H9 (cell line): ENCODE measurements around the gene ANTKMT. TPM values are rescaled to one million over a fixed set of nuclear protein-coding genes. Genes with fewer than 3 reads are reported as not detected.

ENCODE experiments used
- DNase-seq: peaks from one replicate; pipeline ENCODE4 v3.0.0-alpha.2; 2017
- H2AFZ ChIP-seq: one replicate; pipeline ENCODE4 v1.6.1; 2013; ENCODE audit warnings: mild to moderate bottlenecking, low read length, control low read depth, moderate library complexity
- H2AK5ac ChIP-seq: 2 replicates; pipeline ENCODE4 v1.6.1; 2013; ENCODE audit warnings: low read length, control low read depth, mixed read lengths; ENCODE audit not compliant: insufficient read length
- H2BK120ac ChIP-seq: one replicate; pipeline ENCODE4 v1.6.1; 2013; ENCODE audit warnings: low read depth, mild to moderate bottlenecking, low read length, control low read depth, inconsistent platforms; ENCODE audit not compliant: poor library complexity, severe bottlenecking
- H2BK12ac ChIP-seq: 2 replicates; pipeline ENCODE4 v1.6.1; 2013; ENCODE audit warnings: low read length, control low read depth, mixed read lengths, low read depth; ENCODE audit not compliant: insufficient read length
- H2BK15ac ChIP-seq: 2 replicates; pipeline ENCODE4 v1.6.1; 2013; ENCODE audit warnings: low read depth, low read length, control low read depth
- H2BK20ac ChIP-seq: one replicate; pipeline ENCODE4 v1.6.1; 2013; ENCODE audit warnings: low read depth, mild to moderate bottlenecking, low read length, control low read depth, inconsistent platforms; ENCODE audit not compliant: poor library complexity, severe bottlenecking
- H2BK5ac ChIP-seq: 2 replicates; pipeline ENCODE4 v1.6.1; 2013; ENCODE audit warnings: low read length, control low read depth, mixed read lengths; ENCODE audit not compliant: insufficient read length
- H3K14ac ChIP-seq: 2 replicates; pipeline ENCODE4 v1.6.1; 2013; ENCODE audit warnings: low read length, control low read depth; ENCODE audit not compliant: insufficient read depth
- H3K18ac ChIP-seq: 2 replicates; pipeline ENCODE4 v1.6.1; 2013; ENCODE audit warnings: low read depth, mild to moderate bottlenecking, mixed read lengths, low read length, control low read depth; ENCODE audit not compliant: insufficient read length
- H3K23ac ChIP-seq: 2 replicates; pipeline ENCODE4 v1.6.1; 2013; ENCODE audit warnings: low read length, control low read depth, mixed read lengths, low read depth; ENCODE audit not compliant: insufficient read length
- H3K23me2 ChIP-seq: 2 replicates; pipeline ENCODE4 v1.6.1; 2013; ENCODE audit warnings: low read depth, mild to moderate bottlenecking, mixed read lengths, low read length, control low read depth; ENCODE audit not compliant: insufficient read length, poor library complexity, severe bottlenecking
- H3K27ac ChIP-seq: 2 replicates; pipeline ENCODE4 v1.5.1; 2013; ENCODE audit warnings: low read length, control low read depth, mixed read lengths, low read depth; ENCODE audit not compliant: insufficient read length
- H3K27me3 ChIP-seq: 2 replicates; pipeline ENCODE4 v1.6.1; 2013; ENCODE audit warnings: low read length, control low read depth, inconsistent platforms; ENCODE audit not compliant: insufficient read depth
- H3K4ac ChIP-seq: 2 replicates; pipeline ENCODE4 v1.6.1; 2013; ENCODE audit warnings: low read depth, mild to moderate bottlenecking, control low read depth, inconsistent platforms, low read length, moderate library complexity
- H3K4me1 ChIP-seq: 2 replicates; pipeline ENCODE4 v1.6.1; 2013; ENCODE audit warnings: low read length, control low read depth, inconsistent platforms; ENCODE audit not compliant: insufficient read depth
- H3K4me2 ChIP-seq: 2 replicates; pipeline ENCODE4 v1.6.1; 2013; ENCODE audit warnings: low read length, control low read depth, mixed read lengths; ENCODE audit not compliant: insufficient read length, insufficient read depth
- H3K56ac ChIP-seq: 2 replicates; pipeline ENCODE4 v1.6.1; 2013; ENCODE audit warnings: low read depth, mild to moderate bottlenecking, mixed read lengths, low read length, control low read depth; ENCODE audit not compliant: insufficient read length
- H3K79me1 ChIP-seq: 2 replicates; pipeline ENCODE4 v1.6.1; 2013; ENCODE audit warnings: low read depth, mild to moderate bottlenecking, moderate library complexity, low read length, control low read depth, inconsistent platforms; ENCODE audit not compliant: insufficient read depth, poor library complexity, severe bottlenecking
- H3K79me2 ChIP-seq: 2 replicates; pipeline ENCODE4 v1.6.1; 2013; ENCODE audit warnings: low read length, control low read depth, inconsistent platforms; ENCODE audit not compliant: insufficient read depth
- H3K9ac ChIP-seq: 2 replicates; pipeline ENCODE4 v1.6.1; 2013; ENCODE audit warnings: low read length, control low read depth, mixed read lengths; ENCODE audit not compliant: insufficient read length; ENCODE audit errors: extremely low read depth
- H3K9me3 ChIP-seq: one replicate; pipeline ENCODE4 v1.6.1; 2013; ENCODE audit warnings: low read depth, low read length, inconsistent platforms; ENCODE audit not compliant: control insufficient read depth
- H3T11ph ChIP-seq: one replicate; pipeline ENCODE4 v1.6.1; 2013; ENCODE audit warnings: mild to moderate bottlenecking, low read length, control low read depth, inconsistent platforms
- H4K20me1 ChIP-seq: one replicate; pipeline ENCODE4 v1.6.1; 2013; ENCODE audit not compliant: control insufficient read depth, insufficient read length, insufficient read depth
- H4K5ac ChIP-seq: 2 replicates; pipeline ENCODE4 v1.6.1; 2013; ENCODE audit warnings: low read depth, mild to moderate bottlenecking, mixed read lengths, low read length, control low read depth; ENCODE audit not compliant: insufficient read length
- H4K8ac ChIP-seq: replicated peaks from 2 replicates; pipeline ENCODE4 v1.6.1; 2013; ENCODE audit warnings: low read length, control low read depth, mixed read lengths, low read depth; ENCODE audit not compliant: insufficient read length
- H4K91ac ChIP-seq: 2 replicates; pipeline ENCODE4 v1.6.1; 2013; ENCODE audit warnings: low read depth, mild to moderate bottlenecking, moderate library complexity, mixed read lengths, low read length, control low read depth; ENCODE audit not compliant: insufficient read length
- H3K27ac Mint-ChIP-seq, 3 experiments: 2 replicates in 2 of 3; 3 replicates in 1 of 3; pipeline ENCODE4 v1.8.0; 2020 to 2021; ENCODE audit warnings: mixed read lengths in 3 of 3, mild to moderate bottlenecking in 1 of 3, moderate library complexity in 1 of 3
- H3K27me3 Mint-ChIP-seq: 2 replicates; pipeline ENCODE4 v1.8.0; 2021; ENCODE audit warnings: low read depth, mild to moderate bottlenecking, moderate library complexity, mixed read lengths
- H3K36me3 Mint-ChIP-seq, 3 experiments: 2 replicates in 2 of 3; 3 replicates in 1 of 3; pipeline ENCODE4 v1.8.0; 2020 to 2021; ENCODE audit warnings: low read depth in 3 of 3, mixed read lengths in 3 of 3; ENCODE audit not compliant: insufficient read depth in 1 of 3
- H3K4me1 Mint-ChIP-seq, 2 experiments: 2 replicates each; pipeline ENCODE4 v1.8.0; 2020; ENCODE audit warnings: mixed read lengths in 2 of 2
- H3K4me3 Mint-ChIP-seq, 2 experiments: 2 replicates in 1 of 2; 3 replicates in 1 of 2; pipeline ENCODE4 v1.8.0; 2020 to 2021; ENCODE audit warnings: mild to moderate bottlenecking in 2 of 2, mixed read lengths in 2 of 2, moderate library complexity in 1 of 2
- H3K9me3 Mint-ChIP-seq, 2 experiments: 2 replicates in 1 of 2; 3 replicates in 1 of 2; pipeline ENCODE4 v1.8.0; 2020; ENCODE audit warnings: mild to moderate bottlenecking in 2 of 2, mixed read lengths in 2 of 2, moderate library complexity in 1 of 2
- CTCF ChIP-seq: fragments of 200-600 bp; sonication (generic); conservative IDR thresholded peaks from 3 replicates; pipeline ENCODE4 v1.8.0; 2021; ENCODE audit warnings: antibody characterized with exemption, mild to moderate bottlenecking
- WGBS: extraction: QIAGEN DNeasy Blood & Tissue Kit; methylation state at CpG from one replicate; pipeline ENCODE4 v1.1.7; 2013; ENCODE audit warnings: missing lambda C conversion rate, low lambda C conversion rate, mixed read lengths; ENCODE audit not compliant: insufficient read length; ENCODE audit errors: extremely low coverage; 5-methylcytosine and 5-hydroxymethylcytosine counted together
- total RNA-seq: library from RNA; stranded (reverse); gene quantifications from 2 replicates; pipeline ENCODE4 v1.2.1, GENCODE V29; 2021

The ANTKMT gene
- total RNA-seq, 1 experiment from 2014 or later: 31.5 TPM

DNA sequence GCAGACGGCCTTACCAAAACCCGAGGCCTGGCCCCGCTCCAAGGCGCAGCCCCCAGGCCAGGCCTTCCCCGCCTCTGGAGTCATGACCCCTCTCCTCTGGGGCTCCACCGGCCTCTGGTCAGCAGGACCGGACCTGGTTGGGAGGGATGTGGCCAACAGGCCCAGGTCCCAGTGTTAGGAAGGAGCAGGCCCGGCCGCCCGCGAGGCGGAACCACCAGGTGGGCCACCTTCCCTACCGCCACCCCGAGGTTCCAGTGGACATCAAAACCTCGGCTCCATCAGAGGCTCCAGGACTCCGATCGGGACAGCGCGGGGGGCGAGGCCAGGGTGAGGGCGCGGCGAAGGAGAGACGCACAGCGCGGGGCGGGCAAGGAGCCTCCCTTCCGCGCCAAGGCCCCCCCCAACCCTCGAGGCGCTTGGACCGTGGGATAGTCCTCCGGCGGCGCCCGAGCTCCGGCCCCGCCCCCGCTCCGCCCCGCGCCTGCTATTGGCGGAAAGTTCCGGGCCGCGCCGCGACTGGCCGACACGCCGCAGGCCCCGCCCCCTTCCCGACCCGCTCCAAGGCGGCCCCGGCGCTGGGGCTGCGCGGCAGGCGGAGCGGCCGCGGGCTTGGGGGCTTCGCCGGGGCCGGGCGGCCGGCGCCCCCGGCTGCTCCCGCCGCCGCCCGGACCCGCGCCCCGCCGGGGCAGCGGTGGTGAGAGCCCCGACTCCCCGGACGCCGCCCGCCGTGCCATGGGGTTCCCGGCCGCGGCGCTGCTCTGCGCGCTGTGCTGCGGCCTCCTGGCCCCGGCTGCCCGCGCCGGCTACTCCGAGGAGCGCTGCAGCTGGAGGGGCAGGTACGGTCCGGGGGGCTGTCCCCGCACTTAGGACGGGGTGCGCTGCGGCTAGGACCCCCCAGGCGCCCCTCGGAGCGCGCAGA lies 6.1 kb upstream of the ANTKMT start, which contains the start of gene METRN:
METRN (plus strand) TSS at position 561 of the 919 bp plus-strand sequence; CDS start at position 733, 172 bp downstream.
- no peak within 1 kb of the TSS for H3K23ac ChIP-seq
- no peaks in the 10 kb centered on the region for H4K20me1 ChIP-seq
- no peaks in the 10 kb centered on the region for H3K79me2 ChIP-seq
- H3K4me1 Mint-ChIP-seq: peaks cover 13 to 27% of the 10 kb centered on the region in 2 experiments
- no CpG with 5 or more reads among the region's 108 CpGs for WGBS
- H4K5ac ChIP-seq: no peak within 1 kb of the TSS
- H2BK12ac ChIP-seq: no peak within 1 kb of the TSS
- H2BK15ac ChIP-seq: 0 out of 2 replicates have a peak within 1 kb of the TSS, but pooled peaks have one; percentile 7
- H3K27me3 ChIP-seq: no peaks in the 10 kb centered on the region; the same call in 1 of the 2 replicates
- no peak within 1 kb of the TSS for H4K8ac ChIP-seq
- no peaks in the 10 kb centered on the region for H3K36me3 Mint-ChIP-seq
- H3K4me3 Mint-ChIP-seq: peak within 1 kb of the TSS; percentile 55 to 78
- peaks cover 8% of the 10 kb centered on the region for H3K23me2 ChIP-seq
- H3K4me2 ChIP-seq: peak within 1 kb of the TSS; percentile 30
- H3T11ph ChIP-seq: no peak within 1 kb of the TSS
- no peak for TF ChIP-seq CTCF
- H3K4me1 ChIP-seq: no peaks in the 10 kb centered on the region
- no peak within 1 kb of the TSS for H2AK5ac ChIP-seq
- no peak within 1 kb of the TSS for H2BK120ac ChIP-seq
- no peaks in the 10 kb centered on the region; a peak in 2 of 5 replicates for H3K9me3 Mint-ChIP-seq
- no peaks in the 10 kb centered on the region for H3K79me1 ChIP-seq
- no peak within 1 kb of the TSS for H2BK5ac ChIP-seq
- H2AFZ ChIP-seq: no peak within 1 kb of the TSS
- H3K18ac ChIP-seq: no peak within 1 kb of the TSS
- H3K27ac Mint-ChIP-seq: no peak within 1 kb of the TSS
- no peak within 1 kb of the TSS; the same call in 1 of the 2 replicates for H3K14ac ChIP-seq
- no peak within 1 kb of the TSS for H3K9ac ChIP-seq
- H2BK20ac ChIP-seq: no peak within 1 kb of the TSS
- H4K91ac ChIP-seq: no peak within 1 kb of the TSS
- H3K27ac ChIP-seq: no peak within 1 kb of the TSS
- peak; percentile 86 for DNase-seq
- H3K4ac ChIP-seq: no peak within 1 kb of the TSS
- no peak within 1 kb of the TSS for H3K56ac ChIP-seq
- H3K27me3 Mint-ChIP-seq: peaks cover 62% of the 10 kb centered on the region
- no peaks in the 10 kb centered on the region for H3K9me3 ChIP-seq
